ENCODE measurements around the gene SNAP23.

GRCh38 chr15:42576776-42577175, 81.3 kb downstream of the SNAP23 start:
- no peak for TF ChIP-seq POLR2AphosphoS5 (IDR thresholded peaks at IDR 0.05; ENCODE audit: low read depth, low read length)
- no peak for TF ChIP-seq CTCF (IDR thresholded peaks at IDR 0.05 in 2 of 3, conservative IDR thresholded peaks at IDR 0.05 in 1 of 3; ENCODE audit: borderline replicate concordance in 1 of 3, insufficient read depth in 1 of 3, low read depth in 2 of 3, low read length in 2 of 3)
- no peak for TF ChIP-seq POLR2A (IDR thresholded peaks at IDR 0.05; ENCODE audit: borderline replicate concordance, extremely low read depth, insufficient read depth, insufficient read length)
